ENCODE results near the gene PAPSS1. TPM values are rescaled to one million over a fixed set of nuclear protein-coding genes. Genes with fewer than 3 reads are reported as not detected.
"Not testable (repeated sequence)": the region's sequence is repeated elsewhere in the genome, so short reads cannot be mapped to it uniquely, and the experiment has no call there.

The PAPSS1 gene
- total and polyA plus RNA-seq, 3 donors from 2014 or later = 32.8 to 42.4 (median 33.6) TPM

DNA sequence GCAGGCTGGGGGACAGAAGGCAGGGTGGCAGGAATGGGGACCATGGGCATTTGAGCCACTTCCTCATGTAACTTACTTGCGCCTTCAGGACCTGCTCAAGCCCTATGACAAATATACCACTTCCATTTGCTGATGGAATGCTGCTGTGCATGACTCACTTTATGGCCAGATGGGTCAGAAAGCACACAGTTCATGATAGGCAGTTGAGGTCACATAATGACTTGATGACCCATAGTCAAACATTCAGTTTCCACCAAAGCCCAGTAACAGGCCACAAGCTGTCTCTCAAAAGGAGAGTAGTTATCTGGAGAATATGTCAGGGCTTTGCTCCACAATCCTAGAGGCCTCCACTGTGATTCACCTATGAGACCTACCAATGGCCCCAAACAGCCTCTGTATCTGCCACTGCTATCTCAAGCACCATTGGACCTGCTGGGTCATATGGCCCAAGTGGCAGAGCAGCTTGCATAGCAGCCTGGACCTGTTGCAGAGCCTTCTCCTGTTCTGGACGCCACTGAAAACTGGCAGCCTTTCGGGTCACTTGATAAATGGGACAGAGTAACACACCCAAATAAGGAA lies 5.3 kb upstream of the PAPSS1 start:
- no peaks in the 10 kb centered on the region for H3K4me1 ChIP-seq
- intact Hi-C loops (cut with DNase I; ENCODE audit: low total_unique reads) = no loop called here
- H3K27me3 ChIP-seq = no peaks in the 10 kb centered on the region
- H3K9me3 ChIP-seq = no peaks in the 10 kb centered on the region
- DNase-seq = no peak
- 89 to 95% methylated on average over 3 of the region's 3 CpGs for WGBS, 2 donors
- H3K36me3 ChIP-seq (ENCODE audit: low read depth, missing control alignments) = no peaks in the 10 kb centered on the region
- no peak overlapping the region for H3K4me3 ChIP-seq
- TF ChIP-seq POLR2A (IDR thresholded peaks at IDR 0.05) = no peak
- TF ChIP-seq, protein P1, sequence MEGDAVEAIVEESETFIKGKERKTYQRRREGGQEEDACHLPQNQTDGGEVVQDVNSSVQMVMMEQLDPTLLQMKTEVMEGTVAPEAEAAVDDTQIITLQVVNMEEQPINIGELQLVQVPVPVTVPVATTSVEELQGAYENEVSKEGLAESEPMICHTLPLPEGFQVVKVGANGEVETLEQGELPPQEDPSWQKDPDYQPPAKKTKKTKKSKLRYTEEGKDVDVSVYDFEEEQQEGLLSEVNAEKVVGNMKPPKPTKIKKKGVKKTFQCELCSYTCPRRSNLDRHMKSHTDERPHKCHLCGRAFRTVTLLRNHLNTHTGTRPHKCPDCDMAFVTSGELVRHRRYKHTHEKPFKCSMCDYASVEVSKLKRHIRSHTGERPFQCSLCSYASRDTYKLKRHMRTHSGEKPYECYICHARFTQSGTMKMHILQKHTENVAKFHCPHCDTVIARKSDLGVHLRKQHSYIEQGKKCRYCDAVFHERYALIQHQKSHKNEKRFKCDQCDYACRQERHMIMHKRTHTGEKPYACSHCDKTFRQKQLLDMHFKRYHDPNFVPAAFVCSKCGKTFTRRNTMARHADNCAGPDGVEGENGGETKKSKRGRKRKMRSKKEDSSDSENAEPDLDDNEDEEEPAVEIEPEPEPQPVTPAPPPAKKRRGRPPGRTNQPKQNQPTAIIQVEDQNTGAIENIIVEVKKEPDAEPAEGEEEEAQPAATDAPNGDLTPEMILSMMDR (IDR thresholded peaks at IDR 0.05) = no peak
- no peak overlapping the region for H3K27ac ChIP-seq

DNA sequence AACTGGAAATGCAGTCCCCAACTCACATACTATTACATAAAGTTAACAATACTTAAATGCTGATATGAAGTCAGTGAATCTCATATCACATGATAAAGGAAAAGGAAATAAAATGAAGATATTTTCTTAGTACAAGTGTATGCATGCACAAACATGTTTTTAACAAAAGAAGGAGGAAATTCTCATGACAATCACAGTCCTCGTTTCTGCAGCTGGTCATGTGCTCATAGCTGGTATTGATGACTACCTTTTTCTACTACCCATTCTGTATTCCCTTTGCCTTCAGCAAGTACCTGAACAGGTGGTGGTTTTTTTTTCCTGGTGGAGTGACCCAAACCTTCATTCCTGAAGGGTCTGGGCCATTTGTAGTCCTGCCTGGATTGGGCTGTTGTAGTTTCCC lies 3.3 kb upstream of the PAPSS1 start:
- DNase-seq; H3K4me1 ChIP-seq; intact Hi-C loops (cut with DNase I; ENCODE audit: low total_unique reads); H3K27ac ChIP-seq; H3K36me3 ChIP-seq (ENCODE audit: low read depth, missing control alignments); H3K4me3 ChIP-seq; H3K27me3 ChIP-seq; H3K9me3 ChIP-seq: not testable (repeated sequence)
- WGBS, 2 donors = 60 to 84% methylated on average over 1 of the region's 1 CpG

DNA sequence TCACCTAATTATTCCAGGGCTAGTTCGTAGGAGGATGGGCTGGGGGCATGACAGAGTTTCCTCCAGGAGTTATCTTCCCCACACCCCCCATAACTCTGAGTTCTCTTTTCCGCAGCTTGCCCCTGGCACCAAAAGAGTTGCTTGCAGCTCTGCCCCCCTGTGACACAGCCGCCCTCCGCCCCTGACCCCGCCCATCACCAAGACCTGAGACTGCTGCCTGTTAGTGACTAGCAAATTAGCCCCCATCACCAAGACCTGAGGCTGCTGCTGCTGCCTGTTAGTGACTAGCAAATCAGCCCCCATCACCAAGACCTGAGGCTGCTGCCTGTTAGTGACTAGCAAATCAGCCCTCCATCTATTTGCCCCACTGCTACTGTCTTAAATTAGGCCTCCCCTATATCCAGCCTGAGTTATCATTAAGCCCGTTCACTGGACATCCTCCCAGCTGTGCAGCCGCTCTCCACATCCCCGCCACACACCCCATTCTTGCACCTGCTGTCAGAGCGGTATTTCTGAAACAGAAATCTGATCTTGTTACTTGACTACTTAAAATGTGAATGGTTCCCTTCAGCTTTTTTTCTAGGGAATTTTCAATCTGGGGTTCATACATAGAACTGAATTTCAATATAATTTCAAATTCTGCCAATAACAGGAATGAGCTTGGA lies 1.5 kb upstream of the PAPSS1 start:
- Histone ChIP-seq H3K27me3 (no peaks in the 10 kb centered on the region), H3K4me3 (peak overlapping the region; percentile 78 to 93), H3K36me3 (ENCODE audit: low read depth, missing control alignments) (no peaks in the 10 kb centered on the region), H3K9me3 (no peaks in the 10 kb centered on the region), H3K27ac (no peak overlapping the region), H3K4me1 (peaks cover 7% of the 10 kb centered on the region)
- intact Hi-C loops (cut with DNase I; ENCODE audit: low total_unique reads) = no loop called here
- TF ChIP-seq, protein P1 (IDR thresholded peaks at IDR 0.05) = no peak
- no peak for TF ChIP-seq POLR2A (IDR thresholded peaks at IDR 0.05)
- 32 to 38% methylated on average over 9 of the region's 9 CpGs for WGBS, 2 donors
- DNase-seq = no peak

DNA sequence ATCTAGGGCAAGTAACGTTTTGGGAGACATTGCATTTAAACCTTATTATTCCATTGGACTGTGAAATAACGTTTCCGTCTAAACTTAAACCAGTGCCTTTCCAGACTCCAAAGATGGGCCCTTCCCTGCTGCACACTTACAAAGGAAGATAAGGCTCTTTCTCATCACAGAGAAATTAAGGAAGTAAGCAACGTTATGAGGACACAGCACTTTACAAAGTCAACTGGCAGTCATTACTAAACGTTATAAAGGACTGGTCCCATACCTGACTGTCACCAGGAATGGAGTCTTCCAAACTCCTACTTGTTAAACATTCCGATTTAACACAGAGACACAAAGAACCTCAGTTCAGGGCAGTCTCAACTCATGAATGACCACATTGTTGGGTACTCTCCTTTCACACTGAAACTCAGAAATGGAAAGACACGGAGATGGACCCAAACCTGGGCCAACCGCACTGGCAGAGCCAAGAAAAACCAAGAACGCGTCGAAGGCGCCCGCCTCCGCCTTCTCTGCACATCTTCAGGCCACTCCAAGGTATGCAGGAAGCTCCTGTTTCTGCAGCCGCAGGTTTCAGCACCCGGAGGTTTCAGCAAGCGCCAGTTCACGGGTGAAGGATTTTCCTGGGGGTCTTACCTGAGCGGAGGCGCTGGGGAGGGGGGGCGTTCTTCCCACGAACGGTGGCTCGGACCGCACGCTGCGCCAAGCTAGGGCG lies 670 bp downstream of the PAPSS1 start:
- Histone ChIP-seq H3K27ac (peak overlapping the region; percentile 90 to 91), H3K36me3 (ENCODE audit: low read depth, missing control alignments) (no peaks in the 10 kb centered on the region), H3K9me3 (no peaks in the 10 kb centered on the region), H3K27me3 (no peaks in the 10 kb centered on the region), H3K4me3 (peak overlapping the region; percentile 78 to 93), H3K4me1 (peaks cover 12% of the 10 kb centered on the region)
- intact Hi-C loops (cut with DNase I; ENCODE audit: low total_unique reads) = no loop called here
- DNase-seq = no peak
- TF ChIP-seq, protein P1 (IDR thresholded peaks at IDR 0.05) = no peak
- TF ChIP-seq POLR2A (IDR thresholded peaks at IDR 0.05) = no peak
- 1 to 2% methylated on average over 11 to 28 of the region's 28 CpGs for WGBS, 2 donors

DNA sequence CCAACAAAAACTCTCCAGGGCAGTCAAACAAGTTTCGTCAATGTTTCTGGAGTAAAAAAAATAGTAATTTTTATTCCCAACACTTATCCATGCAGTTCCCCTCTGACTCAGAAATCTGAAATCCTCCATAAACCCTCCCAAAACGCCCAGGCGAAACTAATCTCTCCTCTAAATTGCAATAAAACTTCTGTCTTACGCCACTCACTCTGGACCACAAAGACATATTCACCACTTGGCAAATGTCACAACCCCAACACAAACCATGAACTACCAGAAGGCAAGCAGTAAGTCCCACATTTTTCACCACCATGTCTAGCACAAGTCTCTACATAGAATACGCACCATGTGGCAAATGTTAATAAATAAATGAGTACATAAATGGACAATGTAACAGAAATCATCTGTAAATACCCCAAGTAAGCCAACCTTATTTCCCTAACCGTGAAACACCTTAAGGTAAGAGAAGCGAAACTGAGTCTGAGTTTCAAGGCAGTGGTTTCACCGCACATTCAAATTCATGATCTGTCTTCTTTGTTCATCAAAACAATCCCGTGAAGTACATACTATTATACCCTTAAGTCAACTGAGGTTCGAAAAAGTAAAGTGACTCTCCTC lies 1.6 kb downstream of the PAPSS1 start:
- H3K27me3 ChIP-seq = no peaks in the 10 kb centered on the region
- intact Hi-C loops (cut with DNase I; ENCODE audit: low total_unique reads) = no loop called here
- TF ChIP-seq, protein P1 (IDR thresholded peaks at IDR 0.05) = no peak
- no peak for TF ChIP-seq POLR2A (IDR thresholded peaks at IDR 0.05)
- no peaks in the 10 kb centered on the region for H3K36me3 ChIP-seq (ENCODE audit: low read depth, missing control alignments)
- H3K27ac ChIP-seq = no peak overlapping the region
- peaks cover 12% of the 10 kb centered on the region for H3K4me1 ChIP-seq
- 56 to 61% methylated on average over 10 of the region's 10 CpGs for WGBS, 2 donors
- H3K9me3 ChIP-seq = no peaks in the 10 kb centered on the region
- peak overlapping the region in 1 of 2 donors; percentile 78 for H3K4me3 ChIP-seq
- DNase-seq = no peak
